IMR-90 (cell line): ENCODE measurements around the gene ZNF341. TPM values are rescaled to one million over a fixed set of nuclear protein-coding genes. Genes with fewer than 3 reads are reported as not detected.

ENCODE experiments used
- ATAC-seq: fragments of 200-7000 bp; cut with Tn5 transposase; 2 replicates; pipeline ENCODE4 v1.9.1; 2020; ENCODE audit warnings: low read depth, mild to moderate bottlenecking, moderate library complexity
- BruUV-seq: library from RNA; stranded (reverse); fragments of 400-500 nt; replicated peaks from 2 replicates; lab custom pipeline; 2021; lab: Mats Ljungman, UMichigan
- CTCF ChIA-PET: fragments of 300-600 bp; formaldehyde crosslinking; extraction: SDS; loops from one replicate; lab custom pipeline; 2021; ENCODE audit warnings: antibody characterized with exemption; lab: Yijun Ruan, JAX
- POLR2A ChIA-PET: fragments of 300-600 bp; sonication (Branson Sonifier 250); formaldehyde crosslinking; loops from one replicate; lab custom pipeline; 2022; ENCODE audit warnings: antibody characterized with exemption; ENCODE audit not compliant: unreplicated experiment; lab: Charles Lee
- DNase-seq: peaks from one replicate; pipeline ENCODE4 v3.0.0; 2013
- H2AFZ ChIP-seq: replicated peaks from 2 replicates; pipeline ENCODE3; 2013; ENCODE audit warnings: low read length, mild to moderate bottlenecking; ENCODE audit not compliant: poor library complexity
- H2AK5ac ChIP-seq: 2 replicates; pipeline ENCODE4 v1.6.1; 2013; ENCODE audit warnings: low read depth, low read length, inconsistent platforms
- H2AK9ac ChIP-seq: replicated peaks from 2 replicates; pipeline ENCODE3; 2013; ENCODE audit warnings: mild to moderate bottlenecking, low read depth, low read length, moderate library complexity; ENCODE audit not compliant: poor library complexity
- H2BK120ac ChIP-seq: 2 replicates; pipeline ENCODE4 v1.6.1; 2013; ENCODE audit warnings: low read depth, low read length, inconsistent platforms
- H2BK15ac ChIP-seq: 3 replicates; pipeline ENCODE4 v1.6.1; 2013; ENCODE audit warnings: low read depth, low read length, inconsistent platforms
- H2BK20ac ChIP-seq: 2 replicates; pipeline ENCODE4 v1.6.1; 2013; ENCODE audit warnings: low read depth, mild to moderate bottlenecking, inconsistent platforms, low read length, moderate library complexity
- H2BK5ac ChIP-seq: 2 replicates; pipeline ENCODE4 v1.6.1; 2013; ENCODE audit warnings: mild to moderate bottlenecking, low read depth, low read length, inconsistent platforms; ENCODE audit not compliant: poor library complexity, severe bottlenecking
- H3K14ac ChIP-seq: replicated peaks from 2 replicates; pipeline ENCODE4 v1.6.1; 2013; ENCODE audit warnings: low read depth, low read length, inconsistent platforms
- H3K18ac ChIP-seq: 2 replicates; pipeline ENCODE4 v1.6.1; 2013; ENCODE audit warnings: low read depth, low read length, control low read depth
- H3K23ac ChIP-seq: 2 replicates; pipeline ENCODE4 v1.6.1; 2013; ENCODE audit warnings: low read depth, low read length, inconsistent platforms
- H3K27ac ChIP-seq: 2 replicates; pipeline ENCODE4 v1.5.1; 2013; ENCODE audit warnings: mild to moderate bottlenecking, control low read depth, low read length; ENCODE audit not compliant: insufficient read depth
- H3K27me3 ChIP-seq: 2 replicates; pipeline ENCODE4 v1.6.1; 2013; ENCODE audit warnings: low read length; ENCODE audit not compliant: control insufficient read depth, insufficient read depth
- H3K36me3 ChIP-seq: 2 replicates; pipeline ENCODE4 v1.6.1; 2013; ENCODE audit warnings: low read length, mixed read lengths; ENCODE audit not compliant: control insufficient read depth, insufficient read depth
- H3K4ac ChIP-seq: 2 replicates; pipeline ENCODE4 v1.6.1; 2013; ENCODE audit warnings: low read depth, low read length, inconsistent platforms
- H3K4me1 ChIP-seq: 2 replicates; pipeline ENCODE4 v1.6.1; 2013; ENCODE audit warnings: low read length, mixed read lengths; ENCODE audit not compliant: control insufficient read depth, insufficient read depth
- H3K4me2 ChIP-seq: 2 replicates; pipeline ENCODE4 v1.6.1; 2013; ENCODE audit warnings: low read depth, mild to moderate bottlenecking, control low read depth, low read length, moderate library complexity
- H3K4me3 ChIP-seq: 2 replicates; pipeline ENCODE4 v1.5.1; 2013; ENCODE audit warnings: low read depth, mild to moderate bottlenecking, control low read depth, low read length, moderate library complexity; ENCODE audit not compliant: insufficient read depth
- H3K56ac ChIP-seq: 2 replicates; pipeline ENCODE4 v1.6.1; 2013; ENCODE audit warnings: low read length, inconsistent platforms; ENCODE audit not compliant: insufficient read depth; ENCODE audit errors: extremely low read depth
- H3K79me1 ChIP-seq, 2 experiments: 2 replicates each; pipeline ENCODE4 v1.6.1; 2013; ENCODE audit warnings: low read length in 2 of 2, inconsistent platforms in 1 of 2, low read depth in 1 of 2
- H3K9ac ChIP-seq: 2 replicates; pipeline ENCODE4 v1.6.1; 2013; ENCODE audit warnings: low read depth, low read length, control low read depth
- H3K9me1 ChIP-seq: 2 replicates; pipeline ENCODE4 v1.6.1; 2013; ENCODE audit warnings: low read length, inconsistent platforms; ENCODE audit not compliant: insufficient read depth
- H3K9me3 ChIP-seq: 2 replicates; pipeline ENCODE4 v1.6.1; 2013; ENCODE audit warnings: low read length; ENCODE audit not compliant: control insufficient read depth, insufficient read depth
- H4K20me1 ChIP-seq: 2 replicates; pipeline ENCODE4 v1.6.1; 2013; ENCODE audit warnings: low read length, inconsistent platforms; ENCODE audit not compliant: insufficient read depth
- H4K5ac ChIP-seq: 2 replicates; pipeline ENCODE4 v1.6.1; 2013; ENCODE audit warnings: mild to moderate bottlenecking, low read depth, low read length, control low read depth
- H4K8ac ChIP-seq, 2 experiments: 2 replicates each; pipeline ENCODE4 v1.6.1; 2013; ENCODE audit warnings: low read depth in 2 of 2, low read length in 2 of 2, control low read depth in 1 of 2, inconsistent platforms in 1 of 2
- H4K91ac ChIP-seq: 2 replicates; pipeline ENCODE4 v1.6.1; 2013; ENCODE audit warnings: low read depth, low read length, inconsistent platforms; ENCODE audit not compliant: insufficient read depth
- CEBPB ChIP-seq: IDR thresholded peaks from 2 replicates; pipeline ENCODE4 v1.6.1; 2012; ENCODE audit warnings: low read depth, low read length, improper control_type of control experiment
- CHD1 ChIP-seq: IDR thresholded peaks from 2 replicates; pipeline ENCODE4 v1.6.1; 2012; ENCODE audit warnings: low read depth, low read length, improper control_type of control experiment
- CTCF ChIP-seq: conservative IDR thresholded peaks from 2 replicates; pipeline ENCODE4 v1.5.1; 2012; ENCODE audit warnings: mild to moderate bottlenecking, low read depth, low read length, improper control_type of control experiment
- FOS ChIP-seq: fragments of 150-350 bp; IDR thresholded peaks from 2 replicates; pipeline ENCODE4 v1.6.1; 2016; ENCODE audit warnings: low read depth, low read length
- POLR2A ChIP-seq: IDR thresholded peaks from 2 replicates; pipeline ENCODE4 v1.6.1; 2012; ENCODE audit warnings: mild to moderate bottlenecking, low read depth, low read length
- RAD21 ChIP-seq: IDR thresholded peaks from 2 replicates; pipeline ENCODE4 v1.6.1; 2012; ENCODE audit warnings: low read length, improper control_type of control experiment
- RFX5 ChIP-seq: IDR thresholded peaks from 2 replicates; pipeline ENCODE4 v1.8.0; 2012; ENCODE audit warnings: low read depth, mild to moderate bottlenecking, low read length, moderate library complexity
- SMC3 ChIP-seq: fragments of 150-350 bp; IDR thresholded peaks from 2 replicates; pipeline ENCODE4 v1.6.1; 2016; ENCODE audit warnings: low read depth, mild to moderate bottlenecking, antibody characterized with exemption, low read length, moderate library complexity
- USF2 ChIP-seq: fragments of 150-350 bp; IDR thresholded peaks from 2 replicates; pipeline ENCODE4 v1.6.1; 2017; ENCODE audit warnings: mild to moderate bottlenecking, antibody characterized with exemption, low read length, low read depth
- WGBS, 2 experiments: methylation state at CpG; one replicate each; pipeline versions ENCODE4 v1.1.5 to v1.1.7; 2013; ENCODE audit warnings: missing lambda C conversion rate in 2 of 2; ENCODE audit not compliant: insufficient read length in 1 of 2; ENCODE audit errors: extremely low coverage in 2 of 2; 5-methylcytosine and 5-hydroxymethylcytosine counted together
- dilution Hi-C: fragments of 300-500 bp; cut with HindIII; formaldehyde crosslinking; loops from one replicate; pipeline ENCODE4 v1.14.3; 2018; ENCODE audit warnings: low sequenced_read_pairs; ENCODE audit not compliant: unreplicated experiment
- in situ Hi-C: fragments of 300-500 bp; cut with MboI; formaldehyde crosslinking; loops from 3 replicates; pipeline ENCODE4 v1.14.3; 2019; ENCODE audit warnings: low sequenced_read_pairs, inconsistent platforms, mixed read lengths
- intact Hi-C: fragments of 100-400 bp; cut with micrococcal nuclease; formaldehyde crosslinking; loops from 2 replicates; pipeline ENCODE4 v1.10.0; 2022
- polyA plus RNA-seq, 3 experiments: library from polyadenylated mRNA; depleted of rRNA; stranded (reverse); fragments of >200 nt; gene quantifications; 2 replicates each; pipeline ENCODE4 v1.2.3, GENCODE V29; 2012; ENCODE audit warnings: low replicate concordance in 1 of 3
- total RNA-seq: library from RNA; depleted of rRNA; stranded (reverse); fragments of >200 nt; gene quantifications from 2 replicates; pipeline ENCODE4 v1.2.3, GENCODE V29; 2012

ZNF341 gene
- total and polyA plus RNA-seq, 2 of the 4 experiments (the other 2 are of a cell fraction) = 1.1 to 3.4 TPM

GRCh38 chr20:33704197-33704924, 27.4 kb upstream of the ZNF341 start:
- dilution Hi-C loops (no loop called here), in situ Hi-C loops (no loop called here), intact Hi-C loops (no loop called here)
- Histone ChIP-seq H2BK5ac (no peak overlapping the region), H3K14ac (no peak overlapping the region), H2AK5ac (no peak overlapping the region), H3K56ac (no peak overlapping the region), H3K9me3 (no peaks in the 10 kb centered on the region), H4K5ac (no peak overlapping the region), H3K27me3 (no peaks in the 10 kb centered on the region), H2AK9ac (no peak overlapping the region), H2AFZ (no peak overlapping the region), H3K23ac (no peak overlapping the region), H4K20me1 (no peaks in the 10 kb centered on the region; the same call in 1 of the 2 replicates), H3K79me1 (no peaks in the 10 kb centered on the region), H3K36me3 (peaks cover 3% of the 10 kb centered on the region; the same call in 1 of the 2 replicates), H3K4me1 (no peaks in the 10 kb centered on the region), H4K91ac (no peak overlapping the region), H3K4ac (no peak overlapping the region), H3K9me1 (no peaks in the 10 kb centered on the region), H3K27ac (no peak overlapping the region), H4K8ac (no peak overlapping the region), H2BK20ac (no peak overlapping the region), H2BK120ac (no peak overlapping the region), H3K9ac (no peak overlapping the region), H3K18ac (no peak overlapping the region), H3K4me3 (no peak overlapping the region), H3K4me2 (no peak overlapping the region), H2BK15ac (no peak overlapping the region)
- CTCF ChIA-PET = no interaction called here
- TF ChIP-seq SMC3 = no peak
- no peak for TF ChIP-seq CEBPB
- no peak for TF ChIP-seq RFX5
- TF ChIP-seq CHD1 = no peak
- no peak for TF ChIP-seq CTCF
- no peak for TF ChIP-seq USF2
- no peak for TF ChIP-seq FOS
- TF ChIP-seq RAD21 = no peak
- no peak for TF ChIP-seq POLR2A
- no TSS peak for BruUV-seq
- ATAC-seq (no peak), DNase-seq (no peak)
- POLR2A ChIA-PET = no interaction called here
- no CpG with 5 or more reads among the region's 11 CpGs for WGBS, 2 experiments
